ENCODE measurements around the gene SELENON. TPM values are rescaled to one million over a fixed set of nuclear protein-coding genes. Genes with fewer than 3 reads are reported as not detected.
A peak's percentile ranks its signal among the peaks of the same experiment; 100 is the strongest.

SELENON gene
- total and polyA plus RNA-seq, 2 of the 8 experiments (the other 6 are each of a cell fraction or from before 2014, with no cell fraction given) = 43.0 to 77.6 TPM

DNA sequence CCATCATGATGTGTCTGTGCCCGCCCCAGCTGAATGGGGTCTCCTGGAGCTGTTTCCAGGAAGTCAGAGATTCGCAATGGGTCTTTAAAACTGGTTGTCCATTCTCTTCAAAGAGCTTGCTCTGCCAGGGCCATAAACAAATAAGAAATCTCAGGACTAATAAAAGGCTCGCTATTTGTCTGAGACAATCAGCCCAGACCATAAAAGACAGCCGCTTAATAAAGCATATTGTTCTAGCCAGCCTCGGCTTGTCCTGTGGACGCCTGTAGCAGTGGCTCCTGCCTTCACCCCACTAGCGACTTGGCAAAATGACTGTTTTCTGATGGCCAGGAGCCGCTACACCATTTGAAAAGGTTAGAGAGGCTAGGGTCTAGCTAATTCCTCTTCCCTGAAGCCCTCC lies 20.6 kb upstream of the SELENON start:
- H2AFZ ChIP-seq (ENCODE audit: low read length) = no peak overlapping the region
- no peaks in the 10 kb centered on the region for H3K79me1 ChIP-seq (ENCODE audit: low read depth, low read length)
- no peaks in the 10 kb centered on the region for H3K9me3 ChIP-seq (ENCODE audit: insufficient read depth in 2 of 2, low read depth in 1 of 2, low read length in 1 of 2)
- no peak overlapping the region for H4K8ac ChIP-seq (ENCODE audit: extremely low read depth, insufficient read depth, low read length)
- ChIA-PET CTCF (ENCODE audit: partially characterized antibody) (interaction anchor here (1.0 to 3.9 kb wide), 6 partner anchors 13 to 207 kb away, joined by 3 to 13 read pairs (median 8); no protein-coding TSS in a partner anchor), POLR2A (ENCODE audit: partially characterized antibody) (interaction anchor here (1.4 to 1.5 kb wide), 2 partner anchors 20 to 21 kb away, joined by 5 read pairs; partner anchors contain the start of gene SELENON)
- H2AK5ac ChIP-seq (ENCODE audit: low read depth, low read length) = no peak overlapping the region
- no peaks in the 10 kb centered on the region for H4K20me1 ChIP-seq (replicated peaks in 1 of 2; ENCODE audit: control insufficient read depth in 1 of 2, insufficient read depth in 2 of 2, low read length in 2 of 2)
- DNase-seq (ENCODE audit: low read depth in 1 of 2, low spot score in 2 of 2) (no peak), FAIRE-seq (no peak)
- H2BK20ac ChIP-seq (ENCODE audit: low read length) = 0 out of 2 replicates have a peak overlapping the region, but pooled peaks have one; percentile 61
- H3K36me3 ChIP-seq (ENCODE audit: control insufficient read depth in 2 of 4, insufficient read depth in 4 of 4, low read length in 3 of 4) = no peaks in the 10 kb centered on the region; a peak in 1 of 8 replicates
- H3K79me2 ChIP-seq (ENCODE audit: control insufficient read depth in 1 of 2, insufficient read depth in 2 of 2, low read length in 2 of 2) = no peaks in the 10 kb centered on the region
- no peak overlapping the region for H2BK5ac ChIP-seq (ENCODE audit: low read depth, low read length)
- no peak overlapping the region for H3K4ac ChIP-seq (replicated peaks; ENCODE audit: insufficient read length, low read depth, low read length)
- no peak overlapping the region for H3K14ac ChIP-seq (ENCODE audit: insufficient read length)
- H3K27me3 ChIP-seq (replicated peaks in 1 of 4; ENCODE audit: control insufficient read depth in 3 of 4, extremely low read depth in 1 of 4, insufficient read depth in 3 of 4, low read length in 3 of 4) = no peaks in the 10 kb centered on the region; a peak in 1 of 7 replicates
- no peak overlapping the region for H3K56ac ChIP-seq (replicated peaks; ENCODE audit: insufficient read length, low read depth, low read length)
- H4K91ac ChIP-seq (replicated peaks; ENCODE audit: insufficient read length, low read length) = peak overlapping the region; percentile 75
- H3K23ac ChIP-seq (ENCODE audit: insufficient read length) = no peak overlapping the region
- no peak overlapping the region; a peak in 1 of 4 replicates for H3K4me2 ChIP-seq (ENCODE audit: insufficient read depth in 1 of 2, low read depth in 2 of 2, low read length in 2 of 2)
- 0 out of 2 replicates have a peak overlapping the region, but pooled peaks have one; percentile 88 for H2BK12ac ChIP-seq (ENCODE audit: low read depth, low read length)
- no peak overlapping the region for H4K5ac ChIP-seq (ENCODE audit: insufficient read length, low read depth, low read length)
- no peak overlapping the region for H3K4me3 ChIP-seq (ENCODE audit: extremely low read depth in 1 of 4, insufficient read depth in 2 of 4, low read depth in 3 of 4, low read length in 4 of 4)
- no peak overlapping the region for H3K27ac ChIP-seq (ENCODE audit: low read depth, low read length)
- no peak overlapping the region for H3K9ac ChIP-seq (replicated peaks in 1 of 4; ENCODE audit: extremely low read depth in 1 of 4, low read depth in 3 of 4, low read length in 3 of 4)
- no peak overlapping the region for H2BK120ac ChIP-seq (replicated peaks; ENCODE audit: low read depth, low read length)
- 73% methylated on average over 8 of the region's 8 CpGs; no CpG with 5 or more reads in 1 of the 2 experiments for WGBS, 2 experiments (ENCODE audit: extremely low coverage in 1 of 2, insufficient coverage in 1 of 2, insufficient read length in 1 of 2, insufficient replicate concordance in 2 of 2, low coverage in 1 of 2, low lambda C conversion rate in 2 of 2, missing lambda C conversion rate in 1 of 2)
- H3K23me2 ChIP-seq (ENCODE audit: low read depth, low read length) = no peaks in the 10 kb centered on the region
- peaks cover 6 to 28% (median 24%) of the 10 kb centered on the region in 4 experiments for H3K4me1 ChIP-seq (replicated peaks in 1 of 4; ENCODE audit: control insufficient read depth in 3 of 4, insufficient read depth in 4 of 4, low read length in 3 of 4)
- H3K18ac ChIP-seq (ENCODE audit: extremely low read depth, low read length) = peak overlapping the region; percentile 75; the same call in 1 of the 2 replicates
- no peak overlapping the region for H2BK15ac ChIP-seq (ENCODE audit: low read length)

Measured in H1 (cell line).